HS-5 (cell line): Measurements from ENCODE around the gene RPL13.
"Not testable (repeated sequence)": the region's sequence is repeated elsewhere in the genome, so short reads cannot be mapped to it uniquely, and the experiment has no call there.

ENCODE experiments used
- DNase-seq: peaks from one replicate; pipeline ENCODE4 v3.0.0-alpha.2; 2012; ENCODE audit warnings: low read depth

RPL13 gene

GRCh38 chr16:89563639-89564392 is 3.3 kb downstream of the RPL13 start:
- no peak for DNase-seq

DNA sequence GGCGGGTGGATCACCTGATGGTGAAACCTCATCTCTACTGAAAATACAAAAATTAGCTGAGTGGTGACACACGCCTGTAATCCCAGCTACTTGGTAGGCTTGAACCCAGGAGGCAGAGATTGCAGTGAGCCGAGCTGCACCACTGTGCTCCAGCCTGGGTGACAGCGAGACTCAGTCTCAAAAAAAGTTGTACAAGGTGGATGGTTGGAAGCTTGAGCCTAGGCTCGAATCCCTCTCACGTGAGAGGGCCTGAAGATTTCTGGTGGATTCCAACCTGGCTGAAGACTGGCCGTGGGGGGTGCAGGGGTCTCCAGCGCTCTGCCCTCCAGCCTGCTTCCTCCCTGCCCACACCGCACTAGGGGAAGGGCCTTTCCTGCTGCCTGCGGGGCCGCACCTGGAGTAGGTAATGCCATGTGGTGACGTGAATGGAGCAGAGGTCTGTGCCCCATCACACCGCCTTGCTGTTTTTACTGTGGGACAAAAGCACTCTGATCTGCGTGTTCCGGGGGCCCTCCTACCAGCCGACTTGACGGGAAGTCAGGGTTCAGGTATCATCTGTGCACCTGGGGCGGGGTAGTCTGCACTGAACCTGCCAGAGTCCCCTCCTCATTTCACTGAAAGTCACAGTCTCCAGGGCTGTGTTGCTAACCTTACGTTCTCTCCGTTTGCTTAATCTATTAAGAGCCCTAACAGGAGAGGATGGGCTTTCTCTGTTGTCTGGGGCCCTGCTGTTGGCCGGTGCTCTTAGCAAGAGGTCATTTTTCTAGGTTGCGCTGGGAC is 4.2 kb downstream of the RPL13 start:
- no peak for DNase-seq

DNA sequence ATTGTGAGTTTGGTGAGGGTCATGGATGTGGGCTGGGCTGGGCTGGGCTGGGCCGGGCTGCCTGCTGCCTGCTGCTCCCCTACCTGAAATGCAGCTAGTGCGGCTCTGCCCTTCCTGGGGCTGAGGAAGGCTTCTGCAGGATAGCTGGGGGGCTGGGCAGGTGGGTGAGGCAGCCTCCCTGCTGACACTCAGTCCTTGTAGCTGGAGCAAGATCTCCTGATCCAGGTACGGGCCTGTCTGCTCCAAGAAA is 4.7 kb downstream of the RPL13 start:
- DNase-seq = no peak

- DNase-seq = no peak
Observed at GRCh38 chr16:89565506-89566372, 5.3 kb downstream of the RPL13 start.

GRCh38 chr16:89567656-89568594 is 7.4 kb downstream of the RPL13 start:
- no peak for DNase-seq

DNA sequence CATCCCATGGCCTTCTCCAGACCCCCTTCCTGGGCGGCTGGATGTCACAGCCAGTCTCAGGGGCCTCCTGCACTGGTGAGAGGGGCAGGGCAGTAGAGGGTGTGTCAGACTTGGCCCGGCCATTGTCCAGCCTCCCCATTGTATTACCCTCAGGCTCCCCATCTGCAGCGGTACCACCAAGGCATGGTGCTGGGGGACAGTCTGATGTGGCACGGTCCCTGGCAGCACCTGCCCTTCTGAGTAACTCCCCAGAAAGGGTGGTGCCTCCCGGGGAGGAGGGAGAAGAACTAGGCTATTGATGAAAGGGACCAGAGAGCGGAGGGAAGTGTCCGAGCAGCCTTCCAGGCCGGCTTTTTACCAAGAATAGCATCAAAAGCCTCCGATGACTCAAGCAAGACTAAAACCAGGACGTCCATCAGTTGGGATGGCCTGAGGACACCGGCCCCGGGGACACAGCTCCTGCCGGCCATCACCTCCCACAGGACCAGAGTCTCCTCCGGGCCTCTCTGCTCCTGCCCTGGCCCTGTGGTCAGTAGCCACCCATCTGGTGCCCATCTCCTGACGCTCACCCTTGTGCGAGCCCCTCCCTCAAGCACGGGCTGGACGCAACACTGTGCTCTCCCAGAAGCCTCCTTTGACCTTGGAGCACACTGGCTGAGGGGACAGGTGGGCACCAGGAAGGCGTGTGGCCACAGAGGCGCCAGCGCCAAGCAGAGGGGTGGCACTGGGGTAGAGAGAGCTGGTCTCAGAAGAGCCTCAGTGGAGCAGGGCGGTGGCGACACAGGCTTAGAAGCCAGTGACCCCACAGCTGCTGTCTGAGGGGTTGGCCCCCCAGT is 9.2 kb downstream of the RPL13 start:
- no peak for DNase-seq

- DNase-seq = no peak
Observed at GRCh38 chr16:89570342-89570923, 10.0 kb downstream of the RPL13 start.

- not testable (repeated sequence) for DNase-seq
Observed at GRCh38 chr16:89570983-89571598, 10.6 kb downstream of the RPL13 start.

- no peak for DNase-seq
Observed at GRCh38 chr16:89571636-89572035, 11.2 kb downstream of the RPL13 start.

GRCh38 chr16:89572073-89572484 is 11.6 kb downstream of the RPL13 start:
- DNase-seq = no peak

DNA sequence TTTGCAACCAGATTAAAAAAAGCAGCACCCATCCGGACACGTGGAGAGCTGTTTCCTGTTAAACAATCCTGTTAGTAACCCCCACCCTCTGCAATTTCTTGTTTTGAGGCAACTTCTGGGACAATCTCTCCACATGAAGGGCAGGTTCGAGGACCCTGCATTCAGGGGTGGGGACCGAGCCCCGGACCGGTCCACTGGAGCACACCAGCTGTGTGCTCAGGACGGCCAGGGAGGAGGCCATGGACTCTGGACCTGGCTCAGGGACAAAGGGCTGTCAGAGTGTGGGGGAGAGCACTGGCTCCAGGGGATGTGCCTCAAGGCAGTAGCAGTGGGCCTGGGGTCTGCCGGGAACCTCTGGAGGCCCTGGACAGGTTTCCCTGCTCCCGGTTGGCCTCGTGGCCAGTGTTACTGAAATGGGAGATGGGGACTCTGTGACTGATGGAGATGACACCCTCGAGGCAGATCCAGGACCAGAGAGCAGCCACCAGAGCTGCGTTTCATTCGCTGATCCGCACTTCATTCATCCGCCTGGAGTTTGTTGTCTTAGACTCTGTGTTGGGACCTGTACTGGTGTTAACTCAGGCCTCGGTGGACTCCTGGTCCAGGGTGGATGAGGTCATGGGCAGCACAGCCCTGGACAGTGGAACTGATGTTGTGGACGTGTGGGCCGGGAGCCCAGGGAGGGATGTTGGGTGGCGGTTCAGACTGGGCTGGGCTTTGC is 12.2 kb downstream of the RPL13 start:
- no peak for DNase-seq

DNA sequence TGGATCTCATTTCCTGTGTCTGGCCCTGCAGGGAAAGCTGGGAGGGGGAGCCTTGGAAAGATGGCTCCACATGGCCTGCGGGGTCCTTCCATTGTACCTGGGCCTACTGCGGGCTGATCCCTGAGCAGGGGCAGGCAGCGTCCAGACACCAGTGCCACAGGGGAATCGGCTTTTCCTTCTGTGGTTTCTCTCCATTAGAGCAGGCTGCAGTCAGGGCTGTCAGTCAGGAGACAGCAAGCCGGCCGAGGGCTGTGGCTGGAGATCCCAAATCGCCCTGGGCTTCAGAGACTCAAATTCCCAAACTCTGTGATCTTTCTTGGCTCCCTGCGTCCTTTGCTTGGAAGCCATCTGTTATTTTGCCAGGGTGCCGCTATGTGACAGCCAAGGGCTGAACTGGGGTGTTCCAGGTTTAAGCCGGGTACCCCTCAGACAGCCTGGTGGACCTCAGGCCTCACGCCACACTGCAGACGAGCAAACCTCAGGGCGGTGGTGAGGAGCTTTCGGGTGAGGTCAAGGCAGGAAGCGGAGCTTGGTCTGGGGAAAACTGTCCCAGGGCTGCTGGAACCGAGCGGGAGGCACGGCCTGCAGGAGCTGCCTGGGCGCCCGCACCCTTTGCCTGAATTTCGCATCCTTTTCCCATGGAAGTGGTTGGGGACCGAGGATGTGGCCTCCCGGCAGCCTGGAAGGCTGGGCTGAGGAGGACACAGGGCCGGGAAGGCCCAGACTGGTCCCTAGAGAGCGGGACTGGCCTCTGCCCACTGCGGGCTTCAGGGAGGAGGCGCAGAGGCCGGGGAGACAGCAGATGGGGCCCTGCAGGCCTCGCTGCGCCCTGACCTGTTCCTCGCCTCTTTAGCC is 13.6 kb downstream of the RPL13 start:
- DNase-seq = no peak

GRCh38 chr16:89574681-89575246 is 14.3 kb downstream of the RPL13 start:
- DNase-seq = no peak

- no peak for DNase-seq
Observed at GRCh38 chr16:89575247-89576152, 15.0 kb downstream of the RPL13 start, which contains the start of gene CPNE7. Gene CPNE7, plus strand, starts transcription at chr16:89575758. Its CDS starts 140 bp downstream, at chr16:89575898.

DNA sequence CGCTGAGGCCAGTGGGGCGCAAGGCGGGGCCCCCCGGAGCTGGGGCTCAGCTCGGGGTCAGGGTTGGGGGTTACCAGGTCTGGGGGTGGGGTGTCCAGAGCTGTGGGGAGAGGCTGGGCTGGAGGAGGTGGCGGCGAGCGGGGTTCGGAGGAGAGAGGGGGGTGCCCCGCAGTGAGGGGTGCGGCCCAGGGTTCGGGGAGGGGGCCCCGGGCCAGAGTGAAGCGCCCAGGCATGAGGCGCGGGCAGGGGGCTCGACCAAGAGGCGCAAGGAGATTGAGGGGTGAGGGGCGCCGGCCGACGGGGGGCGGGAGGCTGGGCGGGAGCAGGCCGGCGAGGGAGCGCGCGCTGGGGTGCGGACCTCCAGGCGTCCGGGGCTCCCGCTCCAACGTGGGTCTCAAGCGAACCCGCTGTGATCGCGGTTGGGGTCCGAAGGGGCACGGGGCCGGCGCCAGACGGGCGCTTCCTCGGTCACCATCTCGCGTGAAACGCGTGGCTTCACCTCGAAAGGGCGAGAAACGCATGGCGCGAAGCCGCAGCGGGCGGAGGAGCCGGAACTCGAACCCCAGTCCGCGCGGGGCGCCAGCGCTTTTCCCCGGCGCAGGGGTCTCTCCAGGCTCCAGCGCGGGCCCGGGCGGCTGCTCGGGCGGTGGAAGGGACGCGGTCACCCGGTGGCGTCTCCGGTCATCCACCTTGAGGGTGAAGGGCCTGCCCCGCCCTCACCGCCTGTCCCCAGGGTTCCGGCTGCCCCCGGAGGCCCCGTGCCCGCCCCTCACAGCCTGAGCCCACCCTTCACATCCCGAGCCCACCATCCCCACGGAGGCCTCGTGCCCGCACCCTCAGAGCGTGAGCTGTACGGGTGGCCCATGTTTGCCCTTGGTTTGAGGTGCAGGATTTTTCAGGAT is 15.9 kb downstream of the RPL13 start:
- no peak for DNase-seq
